ENCODE measurements around the gene BLM.

GRCh38 chr15:90859234-90860131 is 142.3 kb downstream of the BLM start:
- TF ChIP-seq CTCF (IDR thresholded peaks at IDR 0.05) (no peak), EP300 (IDR thresholded peaks at IDR 0.05) (no peak)

Data from suprapubic skin (tissue), 3 donors.